Fibroblast of peridontal ligament (primary cell): ENCODE measurements around the gene MCM6.
"Not testable (repeated sequence)": the region's sequence is repeated elsewhere in the genome, so short reads cannot be mapped to it uniquely, and the experiment has no call there.

Experiments
- DNase-seq: peaks from one replicate; pipeline ENCODE4 v3.0.0-alpha.2; 2010; ENCODE audit errors: extremely low read depth

MCM6 gene

GRCh38 chr2:135876066-135876711 is at the start of gene MCM6:
TSS of gene MCM6 (minus strand) at chr2:135876443. CDS start at chr2:135876365, 78 bp downstream.
- peak; percentile 99 for DNase-seq

DNA sequence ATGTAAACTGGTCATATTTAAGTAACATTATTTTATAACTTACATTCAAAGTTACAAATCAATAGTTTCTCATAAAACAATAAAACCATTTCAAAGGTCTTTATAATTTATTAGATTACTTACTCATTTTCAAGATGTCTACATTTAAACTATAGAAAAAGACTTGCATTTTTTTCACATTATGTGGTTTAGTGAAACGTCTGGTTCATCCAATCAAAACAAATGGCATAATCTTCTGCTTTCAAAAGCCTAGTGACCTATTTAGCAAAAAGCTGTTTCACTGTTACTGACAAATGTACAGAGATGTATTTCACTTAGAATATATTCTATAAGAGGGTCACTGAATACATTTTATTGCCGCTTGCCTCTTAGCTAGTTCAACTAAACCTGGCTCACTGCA is 49.3 kb upstream of the MCM6 start:
- DNase-seq: peak; percentile 61

GRCh38 chr2:135916207-135916606 is 40.0 kb upstream of the MCM6 start:
- peak; percentile 67 for DNase-seq

DNA sequence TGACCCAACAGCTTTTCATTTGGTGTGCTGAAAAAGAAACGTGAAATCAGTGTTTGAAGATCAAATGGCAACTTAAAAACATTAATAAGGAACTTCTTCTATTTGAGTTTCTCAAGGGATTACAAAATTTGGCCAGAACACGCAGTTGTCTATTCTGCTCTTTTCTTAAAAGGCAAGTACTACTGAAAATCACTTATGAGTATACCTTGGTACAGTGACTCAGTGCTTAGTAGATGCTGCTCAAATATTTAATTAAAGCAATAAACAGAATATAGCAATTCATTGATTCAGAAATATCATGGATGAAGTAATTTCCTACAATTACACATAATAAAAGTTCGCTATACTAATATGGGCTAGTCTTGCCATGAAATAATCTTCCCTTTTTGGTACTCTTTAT is 38.2 kb upstream of the MCM6 start:
- no peak for DNase-seq

DNA sequence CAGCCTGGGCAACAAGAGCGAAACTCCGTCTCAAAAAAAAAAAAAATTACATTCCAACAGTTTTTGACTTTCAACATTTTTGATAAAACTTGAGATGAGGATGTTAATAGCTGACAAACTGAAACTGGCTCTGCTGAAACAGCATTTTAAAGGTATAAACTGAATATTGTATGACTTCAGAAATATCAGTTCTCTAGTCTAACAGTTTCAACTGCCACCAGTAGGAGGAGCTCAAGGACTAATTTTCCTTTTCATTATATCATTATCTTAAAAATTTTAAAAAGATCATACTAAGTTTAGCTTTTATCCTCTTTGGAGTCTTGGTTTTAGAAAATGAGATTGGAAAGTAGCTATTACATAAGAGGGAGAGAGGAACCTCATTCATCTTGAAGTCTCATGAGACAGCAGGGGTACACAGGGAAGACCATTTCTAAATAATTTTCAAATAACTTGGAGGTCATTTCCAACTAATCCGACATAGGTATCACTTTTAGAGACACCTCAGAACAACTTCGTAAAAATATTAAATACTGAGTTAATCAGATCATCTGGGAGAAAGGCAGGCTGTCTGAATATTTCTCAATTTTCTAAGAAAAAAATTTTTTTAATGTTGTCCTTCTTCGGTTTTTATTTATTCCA is 37.6 kb upstream of the MCM6 start:
- peak; percentile 72 for DNase-seq

DNA sequence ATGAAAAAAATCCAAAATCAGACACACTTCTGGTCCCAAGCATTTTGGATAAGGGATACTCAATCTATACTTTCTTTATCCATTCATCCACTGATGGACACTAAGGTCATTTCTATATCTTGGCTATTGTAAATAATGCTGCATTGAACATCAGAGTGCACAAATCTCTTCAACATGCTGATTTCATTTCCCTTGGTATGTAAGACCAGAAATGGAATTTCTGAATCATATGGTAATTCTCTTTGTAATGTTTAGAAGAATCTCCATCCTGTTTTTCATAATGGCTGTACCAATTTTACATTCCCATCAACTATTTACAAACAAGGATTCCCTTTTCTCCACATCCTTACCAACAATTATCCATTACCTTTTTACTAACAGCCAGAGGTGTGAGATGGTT is 33.7 kb upstream of the MCM6 start:
- DNase-seq: peak; percentile 68

- DNase-seq: no peak
These were observed 29.4 kb upstream of the MCM6 start for GRCh38 chr2:135905679-135906078.

DNA sequence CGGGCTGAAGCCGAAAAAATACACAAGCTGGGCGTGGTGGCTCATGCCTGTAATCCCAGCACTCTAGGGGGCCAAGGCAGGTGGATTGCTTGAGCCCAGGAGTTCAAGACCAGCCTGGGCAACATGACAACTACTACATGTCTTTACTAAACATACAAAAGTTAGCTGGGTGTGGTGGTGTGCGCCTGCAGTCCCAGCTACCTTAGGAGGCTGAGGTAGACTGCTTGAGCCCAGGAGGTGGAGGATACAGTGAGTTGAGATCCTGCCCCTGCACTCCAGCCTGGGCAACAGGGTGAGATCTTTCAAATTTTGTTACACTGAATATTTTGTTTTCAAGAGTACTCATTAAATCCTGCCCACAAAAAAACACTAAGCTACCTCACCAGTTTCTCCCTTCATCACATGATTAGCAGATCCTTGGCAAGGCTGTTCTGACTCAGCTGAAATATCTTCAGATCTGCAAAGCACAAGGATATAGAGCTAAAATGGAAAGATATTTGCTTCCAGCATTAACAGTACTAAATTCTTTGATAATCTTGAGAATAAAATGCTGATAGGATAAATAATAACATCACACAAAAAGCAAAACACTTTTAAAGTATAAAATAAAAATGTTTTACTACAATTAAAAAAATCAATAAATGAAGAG is 28.2 kb upstream of the MCM6 start:
- peak; percentile 81 for DNase-seq

GRCh38 chr2:135903650-135904049 is 27.4 kb upstream of the MCM6 start:
- no peak for DNase-seq

DNA sequence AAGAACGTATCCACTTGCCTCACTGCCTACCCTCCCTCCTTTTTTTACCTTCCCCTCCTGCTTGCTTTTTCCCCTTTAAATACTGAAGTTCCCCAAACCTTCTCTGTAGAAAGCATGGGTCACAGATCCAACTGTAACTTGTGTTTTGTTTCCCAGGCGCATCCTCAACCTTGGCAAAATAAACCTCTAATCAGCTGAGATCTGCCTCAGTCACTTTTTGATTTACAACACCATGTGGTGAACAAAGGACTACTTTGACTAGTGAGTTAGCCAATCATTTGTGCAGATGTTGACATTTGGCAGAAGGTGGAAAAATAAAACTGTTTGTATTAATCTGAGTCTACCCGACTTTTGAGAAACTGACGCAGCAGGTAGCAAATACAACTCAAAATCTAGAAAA is 23.3 kb upstream of the MCM6 start:
- no peak for DNase-seq

DNA sequence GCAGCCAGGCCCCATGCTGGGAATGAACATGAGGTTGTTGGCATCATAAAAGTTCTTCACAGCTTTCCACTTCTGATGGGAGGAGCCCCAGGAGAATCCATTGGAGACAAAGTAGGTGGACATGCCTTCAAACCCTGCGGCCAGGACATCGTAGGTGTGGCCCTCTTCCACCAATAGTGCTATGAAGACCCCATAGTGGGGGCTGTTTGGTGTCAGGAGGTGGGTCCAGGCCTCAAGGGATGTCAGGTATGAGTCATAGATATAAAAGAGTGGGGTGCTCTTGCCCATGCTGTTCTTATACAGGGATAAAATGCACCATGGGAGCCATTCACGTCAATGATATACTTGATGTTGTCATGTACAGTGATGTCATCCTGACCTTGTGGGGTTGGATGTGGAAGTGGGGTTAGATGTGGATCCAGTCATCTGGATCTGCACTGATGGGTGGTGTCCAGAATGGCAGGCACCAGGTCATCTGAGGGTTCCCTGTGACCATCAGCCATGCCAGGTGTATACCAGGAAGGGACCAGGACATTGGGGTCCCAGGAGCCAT is 22.1 kb upstream of the MCM6 start:
- no peak for DNase-seq

GRCh38 chr2:135894930-135895329 is 18.7 kb upstream of the MCM6 start:
- DNase-seq: no peak

DNA sequence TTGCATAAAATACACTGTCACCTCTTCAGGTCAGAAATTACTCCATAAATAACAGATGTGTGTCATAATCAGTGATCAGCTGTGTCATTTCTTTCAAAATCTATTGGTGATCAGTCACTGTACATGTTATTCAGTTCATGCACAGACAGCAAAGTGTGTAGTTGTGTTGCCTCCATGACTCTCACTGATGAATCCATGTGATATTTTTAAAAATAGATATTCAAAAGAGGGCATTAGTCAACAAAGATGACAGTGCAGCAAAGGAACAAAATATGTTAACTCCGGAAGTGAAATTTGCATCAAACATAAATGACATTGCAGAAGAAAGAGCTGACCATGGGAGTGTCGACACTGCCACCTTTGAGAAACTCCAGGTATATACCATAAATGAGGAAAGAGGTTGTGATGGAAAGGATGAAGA is 17.1 kb upstream of the MCM6 start:
- no peak for DNase-seq

DNA sequence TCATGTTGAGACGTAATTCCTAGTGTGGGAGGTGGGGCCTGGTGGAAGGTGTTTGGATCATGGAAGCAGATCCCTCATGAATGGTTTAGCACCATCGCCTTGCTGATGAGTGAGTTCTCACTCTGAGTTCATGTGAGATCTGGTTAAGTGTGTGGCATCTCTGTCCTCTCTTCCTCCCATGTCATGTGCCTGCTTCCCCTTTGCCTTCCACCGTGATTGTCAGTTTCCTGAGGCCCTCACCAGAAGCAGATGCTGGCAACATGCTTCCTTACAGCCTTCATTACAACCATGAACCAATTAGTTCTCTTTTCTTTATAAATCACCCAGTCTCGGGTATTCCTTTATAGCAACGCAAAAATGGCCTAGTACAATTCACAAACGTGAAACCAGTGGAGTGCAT is 14.6 kb upstream of the MCM6 start:
- DNase-seq: no peak

GRCh38 chr2:135890149-135890548 is 13.9 kb upstream of the MCM6 start:
- DNase-seq: no peak

DNA sequence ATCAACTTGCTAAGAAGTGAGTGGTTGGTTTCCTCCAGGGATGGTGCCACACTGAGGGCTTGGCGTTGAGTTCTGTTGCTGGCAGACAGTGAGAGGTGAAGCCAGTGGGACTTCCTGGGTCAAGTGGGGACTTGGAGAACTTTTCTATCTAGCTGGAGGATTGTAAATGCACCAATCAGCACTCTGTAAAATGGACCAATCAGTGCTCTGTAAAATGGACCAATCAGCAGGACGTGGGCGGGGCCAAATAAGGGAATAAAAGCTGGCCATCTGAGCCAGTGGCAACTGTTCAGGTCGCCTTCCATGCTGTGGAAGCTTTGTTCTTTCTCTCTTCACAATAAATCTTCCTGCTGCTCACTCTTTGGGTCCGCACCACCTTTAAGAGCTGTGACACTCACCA is 12.3 kb upstream of the MCM6 start:
- not testable (repeated sequence) for DNase-seq

GRCh38 chr2:135885709-135886108 is 9.5 kb upstream of the MCM6 start:
- no peak for DNase-seq

GRCh38 chr2:135882415-135882814 is 6.2 kb upstream of the MCM6 start:
- no peak for DNase-seq

DNA sequence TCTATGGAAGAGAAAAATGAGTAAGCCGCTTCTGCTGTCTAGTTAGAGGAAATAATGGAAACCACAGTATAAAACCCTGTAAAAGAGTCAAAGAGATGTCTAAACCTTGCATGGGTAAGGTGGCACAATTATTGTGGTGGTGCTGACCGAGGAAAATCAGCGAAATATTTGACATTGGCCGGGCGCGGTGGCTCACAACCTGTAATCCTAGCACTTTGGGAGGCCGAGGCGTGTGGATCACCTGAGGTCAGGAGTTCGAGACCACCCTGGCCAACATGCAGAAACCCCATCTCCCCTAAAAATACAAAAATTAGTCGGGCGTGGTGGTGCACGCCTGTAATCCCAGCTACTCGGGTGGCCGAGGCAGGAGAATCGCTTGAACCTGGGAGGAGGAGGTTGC is 527 bp upstream of the MCM6 start:
- not testable (repeated sequence) for DNase-seq

DNA sequence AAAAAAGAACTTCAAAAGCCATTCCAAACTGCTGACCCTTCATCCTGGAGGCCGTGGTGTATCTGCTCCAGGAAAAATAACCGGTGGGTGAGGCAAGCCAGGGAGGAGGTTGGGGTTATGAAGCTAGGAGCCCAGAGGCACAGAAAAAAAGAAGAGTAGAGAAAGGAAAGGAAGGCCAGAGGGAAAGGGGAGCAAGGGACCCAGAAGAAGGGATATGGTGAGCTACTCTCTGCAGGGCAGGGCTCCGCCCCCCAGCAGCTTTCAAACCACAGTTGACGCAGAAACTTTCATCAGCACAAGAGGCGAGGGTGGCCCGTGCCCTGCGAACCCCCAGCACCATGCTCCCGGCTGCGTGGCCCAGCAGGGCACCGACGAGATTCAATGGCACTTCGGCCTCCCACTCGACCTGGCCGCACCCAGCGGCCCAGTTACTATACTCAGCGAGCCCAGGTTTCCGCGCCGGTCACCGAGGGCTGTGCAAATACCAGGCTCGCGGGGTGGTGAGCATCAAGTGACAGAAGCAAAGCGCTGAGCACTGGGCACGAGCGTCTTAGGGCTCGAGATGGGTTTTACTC is 665 bp downstream of the MCM6 start:
- DNase-seq: peak; percentile 64

DNA sequence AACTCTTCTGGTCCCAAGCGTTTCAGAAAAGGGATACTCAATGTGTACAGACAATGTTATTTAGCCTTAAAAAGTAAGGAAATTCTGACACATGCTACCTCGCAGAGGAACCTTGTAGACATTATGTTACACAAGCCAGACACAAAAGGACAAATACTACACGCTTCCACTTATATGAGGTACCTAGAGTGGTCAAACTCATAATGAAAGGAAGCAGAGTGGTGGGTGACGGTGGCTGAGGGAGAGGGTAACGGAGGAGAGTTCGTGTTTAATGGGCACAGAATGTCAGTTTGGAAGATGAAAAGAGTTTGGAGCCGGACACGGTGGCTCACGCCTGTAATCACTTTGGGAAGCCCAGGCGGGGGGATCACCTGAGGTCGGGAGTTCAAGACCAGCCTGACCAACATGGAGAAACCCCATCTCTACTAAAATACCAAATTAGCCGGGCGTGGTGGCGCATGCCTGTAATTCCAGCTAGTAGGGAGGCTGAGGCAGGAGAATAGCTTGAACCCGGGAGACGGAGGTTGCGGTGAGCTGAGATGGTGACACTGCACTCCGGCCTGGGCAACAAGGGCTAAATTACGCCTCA is 1.4 kb downstream of the MCM6 start:
- DNase-seq: no peak

- no peak for DNase-seq
These were observed 5.7 kb downstream of the MCM6 start for GRCh38 chr2:135870571-135870970.
